NCI-H2227 (cell line): Measurements from ENCODE around the gene HAPLN2.
A peak's percentile ranks its signal among the peaks of the same experiment; 100 is the strongest.
"Not testable (repeated sequence)": the region's sequence is repeated elsewhere in the genome, so short reads cannot be mapped to it uniquely, and the experiment has no call there.

Experiments used
- DNase-seq: peaks from one replicate; lab custom pipeline; 2025; ENCODE audit not compliant: unreplicated experiment; lab: John Stamatoyannopoulos, UW

Gene HAPLN2

DNA sequence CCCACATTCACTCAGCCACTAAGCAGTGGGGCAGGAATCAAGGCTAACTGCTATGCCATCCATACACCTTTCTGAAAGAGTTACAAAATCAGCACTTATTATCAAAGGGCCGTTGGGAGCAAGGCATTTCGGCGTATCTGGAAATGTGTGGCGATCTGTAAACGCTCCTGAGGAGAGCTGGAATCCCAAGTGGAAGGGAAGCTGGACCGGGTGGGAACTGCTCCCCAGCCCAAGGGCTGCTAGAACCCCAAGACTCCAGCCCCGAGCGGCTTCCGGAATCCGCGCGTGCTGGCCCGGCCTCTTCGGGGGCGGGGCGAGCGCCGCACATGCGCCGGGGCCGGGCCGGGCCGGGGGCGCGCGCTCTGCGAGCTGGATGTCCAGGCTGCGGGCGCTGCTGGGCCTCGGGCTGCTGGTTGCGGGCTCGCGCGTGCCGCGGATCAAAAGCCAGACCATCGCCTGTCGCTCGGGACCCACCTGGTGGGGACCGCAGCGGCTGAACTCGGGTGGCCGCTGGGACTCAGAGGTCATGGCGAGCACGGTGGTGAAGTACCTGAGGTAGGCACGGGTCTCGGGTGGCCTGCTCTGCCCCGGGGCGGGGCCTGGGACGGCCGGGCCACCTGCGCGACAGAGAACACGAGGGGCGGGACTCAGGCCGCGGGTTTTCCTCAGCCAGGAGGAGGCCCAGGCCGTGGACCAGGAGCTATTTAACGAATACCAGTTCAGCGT, 27.6 kb upstream of the HAPLN2 start, which contains the start of gene NAXE:
TSS of gene NAXE (plus strand) at position 345 of the 726 bp plus-strand sequence. CDS start at position 374, 29 bp downstream.
- DNase-seq = peak; percentile 89

DNA sequence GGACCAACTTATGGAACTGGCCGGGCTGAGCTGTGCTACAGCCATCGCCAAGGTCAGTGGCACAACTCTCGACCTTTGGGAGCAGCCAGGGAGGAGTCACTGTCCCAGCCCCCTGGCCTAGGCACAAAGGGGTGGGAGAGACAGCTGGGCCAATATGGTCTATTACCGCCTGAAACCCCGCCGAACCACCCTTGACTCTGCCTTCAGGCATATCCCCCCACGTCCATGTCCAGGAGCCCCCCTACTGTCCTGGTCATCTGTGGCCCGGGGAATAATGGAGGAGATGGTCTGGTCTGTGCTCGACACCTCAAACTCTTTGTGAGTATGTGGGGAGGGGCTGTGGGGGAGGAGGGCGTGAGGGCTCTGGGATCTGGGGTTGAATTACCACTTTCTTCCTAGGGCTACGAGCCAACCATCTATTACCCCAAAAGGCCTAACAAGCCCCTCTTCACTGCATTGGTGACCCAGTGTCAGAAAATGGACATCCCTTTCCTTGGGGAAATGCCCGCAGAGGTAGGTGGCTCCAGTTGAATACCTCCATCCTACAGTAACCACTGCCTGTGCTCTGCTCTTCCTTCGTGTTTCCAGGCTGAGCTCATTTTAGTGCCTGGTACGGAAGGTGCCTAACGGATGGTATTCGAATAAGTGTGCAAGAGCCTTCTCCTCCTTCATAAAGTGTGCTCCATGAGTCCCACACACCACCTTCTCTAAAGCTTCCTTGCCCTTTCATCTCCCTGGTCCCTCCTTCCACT, 26.9 kb upstream of the HAPLN2 start:
- no peak for DNase-seq

DNA sequence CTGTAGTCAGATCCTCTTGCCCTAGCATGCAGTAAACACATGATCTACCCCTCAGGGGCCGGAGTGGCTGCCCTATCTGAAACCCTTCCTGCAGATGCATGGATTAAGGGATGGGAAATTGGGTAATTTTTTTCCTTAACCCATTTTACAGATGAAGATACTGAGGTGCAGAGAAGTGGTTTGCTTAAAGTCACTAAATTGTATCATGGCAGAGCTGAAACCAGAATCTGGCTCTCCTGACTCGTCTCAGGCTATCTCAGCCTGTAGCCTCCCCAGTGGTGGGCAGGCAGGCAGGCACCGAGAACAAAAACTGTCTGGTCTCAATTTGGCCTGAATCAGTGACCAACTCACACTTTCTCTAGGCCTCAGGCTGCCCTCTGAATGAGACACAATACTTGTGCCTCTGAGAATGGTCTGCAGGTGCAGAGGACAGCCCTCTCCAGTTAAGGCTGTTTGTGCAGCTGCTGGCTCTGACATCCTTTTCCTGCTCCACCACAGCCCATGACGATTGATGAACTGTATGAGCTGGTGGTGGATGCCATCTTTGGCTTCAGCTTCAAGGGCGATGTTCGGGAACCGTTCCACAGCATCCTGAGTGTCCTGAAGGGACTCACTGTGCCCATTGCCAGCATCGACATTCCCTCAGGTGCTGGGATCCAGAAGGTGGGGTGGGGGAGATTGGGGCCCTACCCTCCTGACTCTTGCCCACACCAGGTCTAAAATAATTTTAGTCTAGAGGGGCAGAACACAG, 26.1 kb upstream of the HAPLN2 start:
- DNase-seq = no peak

DNA sequence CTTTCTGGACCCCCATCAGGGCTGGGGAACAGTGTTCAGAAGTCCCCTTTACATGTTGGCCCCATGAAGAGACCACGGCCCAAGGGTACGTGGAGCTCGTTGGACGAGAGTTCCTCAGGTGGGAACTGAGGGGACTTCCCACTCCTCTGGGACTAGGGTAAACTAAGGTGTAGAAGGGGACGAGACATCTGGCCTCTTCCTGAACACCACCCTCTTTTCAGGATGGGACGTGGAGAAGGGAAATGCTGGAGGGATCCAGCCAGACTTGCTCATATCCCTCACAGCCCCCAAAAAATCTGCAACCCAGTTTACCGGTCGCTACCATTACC, 25.6 kb upstream of the HAPLN2 start:
- no peak for DNase-seq

DNA sequence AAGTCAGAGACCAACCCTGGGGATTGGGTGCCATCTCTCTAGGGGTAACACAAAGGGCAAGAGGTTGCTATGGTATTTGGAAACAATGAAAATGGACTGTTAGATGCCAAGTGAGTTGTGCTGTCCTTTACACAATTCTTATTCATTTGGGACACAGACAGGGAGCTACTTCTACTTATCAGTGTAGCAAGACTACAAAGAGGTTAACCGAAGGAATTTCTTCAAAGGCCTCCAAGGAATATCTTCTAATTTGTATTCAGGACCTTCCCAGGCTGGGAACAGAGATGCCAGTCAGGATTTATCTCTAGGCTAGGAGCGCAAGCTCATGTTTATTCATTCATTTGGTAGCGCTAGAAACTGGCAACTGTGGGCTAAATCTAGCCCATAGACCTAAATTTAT, 25.0 kb upstream of the HAPLN2 start:
- DNase-seq = no peak

DNA sequence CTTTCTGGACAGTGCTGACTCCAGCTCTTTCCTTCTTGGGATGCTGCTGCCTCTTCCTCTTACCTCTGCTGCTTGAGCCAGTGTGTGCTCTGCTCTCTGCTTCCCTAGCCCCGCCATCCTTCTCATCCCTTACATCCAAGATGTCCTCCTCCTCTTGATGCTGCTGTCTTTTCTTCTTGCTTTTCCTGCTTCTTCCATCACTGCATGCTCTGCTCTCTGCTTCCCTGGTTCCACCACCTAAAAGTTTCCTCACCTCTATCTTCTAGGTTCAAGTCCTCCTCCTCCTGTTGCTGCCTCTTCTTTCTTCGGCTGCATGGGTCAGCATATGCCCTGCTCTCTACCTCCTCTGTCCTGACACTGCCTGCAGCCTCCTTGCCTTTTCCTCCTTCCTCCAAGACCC, 24.2 kb upstream of the HAPLN2 start:
- no peak for DNase-seq

DNA sequence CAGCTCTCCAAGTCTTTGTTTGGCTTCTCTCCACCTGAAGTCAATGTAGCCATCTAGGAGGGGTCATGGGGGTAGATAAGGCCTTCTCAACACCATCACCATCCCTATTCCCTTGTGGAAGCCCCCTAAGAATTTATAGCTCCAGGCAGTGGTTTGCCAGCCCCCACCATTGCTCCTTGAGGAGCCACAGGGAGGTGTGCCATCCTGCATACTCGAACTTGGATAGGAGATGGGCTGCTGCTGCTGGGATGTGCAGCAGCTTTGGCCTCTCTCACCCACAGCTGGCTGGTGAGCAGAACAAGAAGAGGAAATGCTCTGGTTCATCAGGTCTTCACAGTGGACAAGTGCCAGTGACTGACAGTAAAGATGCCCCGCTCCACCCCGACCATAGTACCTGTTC, 22.8 kb upstream of the HAPLN2 start:
- no peak for DNase-seq

DNA sequence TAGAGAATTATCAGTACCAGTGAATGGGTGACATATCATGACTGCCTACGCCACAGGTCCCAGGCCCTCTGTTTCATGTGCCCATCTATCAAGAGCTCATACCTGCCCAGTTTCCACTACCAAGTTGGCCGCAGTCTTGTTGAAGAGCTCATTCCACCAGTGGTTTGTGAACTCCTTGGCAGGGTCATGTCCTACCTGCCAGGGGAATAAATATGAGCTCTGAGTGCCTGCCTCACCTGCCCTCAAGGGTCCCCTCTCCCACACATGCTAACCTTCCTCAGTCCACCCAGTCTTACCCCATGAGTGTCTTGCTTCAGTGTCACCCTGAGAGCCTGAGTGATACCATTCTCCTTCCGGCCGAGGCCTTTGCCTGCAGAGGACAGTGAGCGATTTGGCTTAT, 21.1 kb upstream of the HAPLN2 start:
- no peak for DNase-seq

DNA sequence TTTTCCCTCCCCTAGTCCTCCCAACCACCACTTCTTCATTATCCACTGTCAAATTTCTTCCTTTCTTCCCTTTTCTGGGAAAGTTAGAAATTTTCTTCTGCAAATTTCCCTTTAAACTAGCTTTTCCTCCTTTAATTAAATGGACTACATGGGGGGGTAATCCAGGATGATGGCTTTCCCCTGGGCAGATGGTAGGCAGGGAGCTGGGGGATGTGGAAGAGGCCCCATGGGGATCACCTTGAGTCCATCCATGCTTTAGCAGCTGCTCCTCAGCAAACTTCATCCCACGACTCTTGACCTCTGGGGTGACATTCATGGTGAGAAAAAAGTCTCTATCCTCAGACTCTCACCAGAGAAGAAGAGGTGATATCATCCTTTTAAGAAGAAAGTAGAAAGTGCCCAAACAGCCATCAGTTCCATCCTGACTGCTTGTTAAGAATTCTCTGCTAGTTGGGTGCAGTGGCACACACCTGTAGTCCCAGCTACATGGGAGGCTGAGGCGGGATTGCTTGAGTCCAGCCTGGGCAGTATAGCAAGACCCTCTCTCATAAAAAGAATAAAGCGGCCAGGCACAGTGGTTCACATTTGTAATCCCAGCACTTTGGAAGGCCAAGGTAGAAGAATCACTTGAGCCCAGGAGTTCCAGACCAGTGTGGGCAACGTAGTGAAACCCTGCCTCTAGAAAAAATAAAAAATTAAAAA, 20.3 kb upstream of the HAPLN2 start:
- DNase-seq = no peak

DNA sequence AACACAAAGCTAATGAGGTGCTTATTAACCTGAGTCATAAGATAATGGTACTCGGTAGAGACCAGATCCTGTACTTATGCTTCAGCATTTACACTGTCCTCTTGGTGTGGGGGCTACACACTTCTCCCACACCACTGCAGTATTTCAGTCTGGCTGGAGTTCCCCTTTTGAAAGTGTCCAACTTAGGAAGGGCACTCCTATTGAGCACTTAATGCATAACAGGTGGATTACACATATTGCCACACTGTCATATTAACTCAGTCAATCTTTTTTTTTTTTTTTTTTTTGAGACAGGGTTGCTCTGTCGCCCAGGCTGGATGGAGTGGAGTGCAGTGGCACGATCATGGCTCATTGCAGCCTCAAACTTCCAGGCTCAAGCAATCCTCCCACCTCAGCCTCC, 19.4 kb upstream of the HAPLN2 start:
- DNase-seq = peak; percentile 23

DNA sequence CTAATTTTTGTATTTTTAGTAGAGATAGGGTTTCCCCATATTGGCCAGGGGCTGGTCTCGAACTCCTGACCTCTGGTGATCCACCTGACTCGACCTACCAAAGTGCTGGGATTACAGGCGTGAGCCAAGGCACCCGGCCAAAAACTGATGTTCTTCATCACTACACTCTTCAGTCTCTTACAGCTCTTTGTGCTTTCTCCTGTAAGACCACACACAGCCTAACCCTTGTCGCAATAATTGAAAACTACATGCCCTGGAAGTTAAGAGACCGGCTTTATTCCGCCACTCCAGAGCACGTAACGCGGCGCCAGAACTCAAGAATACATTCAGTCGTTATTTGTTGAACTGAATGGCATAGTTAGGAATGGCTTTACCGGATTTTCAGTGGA, 18.5 kb upstream of the HAPLN2 start:
- DNase-seq = no peak

DNA sequence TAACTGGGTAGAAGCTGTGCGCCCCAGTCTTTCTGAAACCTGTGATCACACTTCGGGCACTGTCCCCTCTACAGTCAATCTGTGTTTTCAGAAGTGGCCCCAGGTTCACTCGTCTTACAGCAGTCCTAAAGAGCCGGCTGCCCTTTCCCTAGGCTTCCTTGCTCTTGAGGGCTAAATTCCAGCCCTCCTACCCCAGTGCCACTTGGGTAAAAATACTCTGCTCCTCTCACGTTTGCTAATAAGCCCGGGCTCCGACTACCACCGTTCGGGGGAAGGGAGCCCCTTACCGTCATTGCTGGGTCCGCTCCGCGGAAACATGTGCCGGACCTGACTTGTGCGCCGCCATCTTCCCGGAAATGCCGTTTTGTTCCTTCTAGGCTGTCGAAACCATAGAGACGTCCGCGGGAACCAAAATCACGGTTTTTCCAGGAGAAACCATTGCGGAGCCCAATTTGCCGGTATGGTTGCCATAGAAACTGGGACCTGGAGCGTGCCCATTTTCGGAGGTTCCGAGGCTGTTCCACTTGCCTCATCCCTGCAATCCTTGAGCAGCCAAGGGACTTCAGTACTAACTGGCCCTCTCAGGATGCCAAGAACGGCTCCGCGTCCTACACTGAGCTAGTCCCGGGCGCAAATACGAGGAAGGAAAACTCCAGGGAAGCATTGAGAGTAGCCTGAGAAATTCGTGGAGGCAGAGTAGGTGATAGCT, 17.9 kb upstream of the HAPLN2 start, which contains the start of gene GPATCH4:
TSS of gene GPATCH4 (minus strand) at position 358 of the 709 bp plus-strand sequence.
- DNase-seq = peak; percentile 96

DNA sequence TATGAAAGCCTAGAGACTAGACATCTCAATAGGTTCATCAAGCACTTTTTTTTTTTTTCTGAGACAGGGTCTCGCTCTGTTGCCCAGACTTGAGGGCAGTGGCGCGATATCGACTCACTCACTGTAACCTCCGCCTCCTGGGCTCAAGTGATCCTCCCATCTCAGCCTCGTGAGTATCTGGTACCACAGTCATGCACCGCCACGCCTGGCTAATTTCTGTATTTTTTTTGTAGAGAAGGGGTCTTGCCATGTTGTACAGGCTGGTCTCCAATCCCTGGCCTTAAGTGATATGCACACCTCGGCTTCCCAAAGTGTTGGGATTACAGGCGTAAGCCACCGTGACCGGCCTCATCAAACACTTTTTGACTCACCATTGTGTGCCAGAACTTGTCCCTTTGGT, 17.3 kb upstream of the HAPLN2 start:
- DNase-seq = peak; percentile 68

DNA sequence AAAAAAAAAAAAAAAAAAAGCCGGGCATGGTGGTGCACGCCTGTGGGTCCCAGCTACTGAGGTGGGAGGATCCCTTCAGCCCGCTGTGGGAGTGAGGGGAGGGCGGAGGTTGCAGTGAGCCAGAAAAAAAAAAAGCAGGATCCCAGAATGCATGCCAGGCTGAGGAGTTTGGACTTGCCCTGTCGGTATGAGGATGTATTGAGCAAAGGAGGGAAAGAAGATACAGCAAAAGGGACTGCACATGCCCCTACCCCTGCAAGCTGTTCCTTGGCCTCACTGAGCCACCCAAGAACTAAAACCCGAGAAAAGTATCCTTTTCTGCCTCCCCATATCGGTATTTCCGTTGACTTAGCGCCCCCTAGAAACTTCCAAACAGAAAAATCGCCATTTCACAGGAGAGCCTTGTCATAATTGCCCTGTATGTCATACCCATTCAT, 16.6 kb upstream of the HAPLN2 start:
- DNase-seq = peak; percentile 60

DNA sequence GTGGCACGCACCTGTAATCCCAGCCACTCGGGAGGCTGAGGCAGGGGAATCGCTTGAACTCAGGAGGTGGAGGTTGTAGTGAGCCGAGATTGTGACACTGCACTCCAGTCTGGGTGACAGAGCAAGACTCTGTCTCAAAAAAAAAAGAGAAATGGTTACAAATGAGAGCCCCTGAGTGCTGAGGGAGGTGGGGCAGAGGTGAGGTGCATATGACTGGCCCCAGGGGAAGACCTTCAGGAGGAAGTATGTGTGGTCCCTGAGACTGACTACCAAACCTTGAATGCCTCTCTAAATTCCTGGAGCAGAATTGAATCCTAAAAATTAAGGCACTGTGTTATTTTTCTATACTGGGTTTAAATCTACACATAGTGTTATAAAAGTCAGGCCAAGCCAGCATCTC, 11.9 kb upstream of the HAPLN2 start:
- DNase-seq = not testable (repeated sequence)

DNA sequence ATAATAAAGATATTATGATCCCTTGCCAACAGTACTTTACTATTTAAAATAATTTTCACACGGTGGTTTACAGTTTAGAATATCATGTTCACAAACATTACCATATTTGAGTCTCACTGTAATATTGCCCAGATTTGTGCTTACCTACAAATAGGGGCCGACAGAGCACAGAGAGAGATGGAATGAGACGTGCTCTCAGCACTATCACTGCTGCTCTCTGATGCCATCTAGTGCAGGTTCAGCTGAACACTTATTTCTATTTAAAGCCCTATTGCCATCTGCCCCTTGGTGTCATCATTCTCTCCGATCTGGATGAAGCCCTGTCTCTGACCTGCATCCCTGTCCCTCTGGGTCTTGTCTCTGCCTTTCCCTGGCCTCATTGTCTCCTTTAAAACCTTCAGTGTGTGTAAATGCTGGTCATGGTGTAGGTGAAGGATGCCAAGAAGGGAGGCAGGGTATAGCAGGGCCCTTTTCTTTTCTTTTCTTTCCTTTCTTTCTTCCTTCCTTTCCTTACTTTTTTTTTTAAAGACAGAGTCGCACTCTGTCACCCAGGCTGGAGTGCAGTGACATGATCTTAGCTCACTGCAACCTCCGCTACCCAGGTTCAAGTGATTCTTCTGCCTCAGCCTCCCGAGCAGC, 11.1 kb upstream of the HAPLN2 start:
- peak; percentile 79 for DNase-seq

DNA sequence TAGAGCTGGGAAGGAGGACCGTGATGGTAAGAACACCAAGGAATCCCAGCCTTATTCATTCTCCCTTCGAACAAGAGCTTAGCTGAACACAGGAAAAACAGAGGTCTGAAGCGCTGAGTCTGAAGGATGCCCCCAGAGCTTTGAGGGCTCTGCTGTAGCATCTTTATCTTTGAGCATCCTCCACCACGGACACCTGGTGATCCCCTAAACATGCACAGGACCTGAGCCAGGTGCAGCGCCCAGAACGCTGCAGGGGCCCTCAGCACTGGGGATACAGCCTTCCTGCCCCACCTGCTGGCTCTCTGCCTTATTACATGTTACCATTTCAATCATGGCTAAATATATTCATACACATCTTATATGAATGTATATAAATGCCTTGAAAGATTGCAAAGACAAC, 10.2 kb upstream of the HAPLN2 start:
- peak; percentile 49 for DNase-seq

DNA sequence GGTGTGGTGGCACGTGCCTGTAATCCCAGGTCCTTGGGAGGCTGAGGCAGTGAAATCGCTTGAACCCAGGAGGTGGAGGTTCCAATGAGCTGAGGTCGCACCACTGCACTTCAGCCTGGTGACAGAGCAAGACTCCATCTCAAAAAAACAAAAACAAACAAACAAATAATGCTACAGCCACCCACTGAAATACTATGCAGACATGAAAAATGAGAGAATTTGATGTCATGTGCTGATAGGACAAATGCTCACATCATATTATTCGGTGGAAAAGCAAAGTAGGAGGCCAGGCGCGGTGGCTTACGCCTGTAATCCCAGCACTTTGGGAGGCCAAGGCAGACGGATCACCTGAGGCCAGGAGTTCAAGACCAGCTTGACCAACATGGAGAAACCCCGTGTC, 9.1 kb upstream of the HAPLN2 start:
- DNase-seq = not testable (repeated sequence)

DNA sequence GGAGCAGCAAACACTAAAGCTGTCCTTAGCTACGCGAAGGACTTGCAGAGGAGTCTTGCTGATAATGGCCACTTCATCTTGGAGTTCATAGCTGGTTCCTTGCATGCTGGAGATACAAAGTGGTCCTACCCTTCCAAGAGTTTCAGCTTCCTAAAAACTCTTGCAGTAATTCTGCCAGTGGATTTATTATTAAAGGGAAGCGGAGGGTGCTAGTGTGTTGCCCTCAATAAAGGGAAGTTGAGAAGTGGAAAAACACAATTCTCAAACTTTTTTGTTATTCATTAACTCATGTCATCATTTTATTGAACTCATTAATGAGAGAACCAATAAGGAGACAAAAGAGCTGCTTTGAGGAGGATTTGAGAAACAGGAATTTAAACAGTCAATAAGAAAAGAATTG, 6.5 kb upstream of the HAPLN2 start:
- DNase-seq = no peak

DNA sequence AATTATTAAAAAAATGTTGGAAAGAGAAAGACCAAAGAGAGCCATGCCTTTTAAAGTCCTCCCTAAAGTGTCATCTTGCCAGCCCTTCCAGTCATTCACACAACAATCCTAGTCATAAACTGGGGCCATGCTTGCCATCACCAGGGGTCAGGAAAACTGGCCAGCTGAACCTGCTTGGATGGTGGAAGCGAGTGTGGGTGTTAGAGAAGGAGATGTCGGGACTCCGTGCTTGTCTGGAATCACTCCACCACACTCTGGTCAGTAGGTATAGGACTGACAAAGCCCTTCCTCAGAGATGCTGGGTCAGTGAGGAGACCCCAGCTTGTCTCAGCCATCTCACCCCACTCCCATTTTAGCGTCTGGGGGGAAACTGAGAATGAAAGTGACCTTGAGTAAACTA, 3.3 kb upstream of the HAPLN2 start:
- DNase-seq = no peak
